Activated CD4-positive, CD25-positive, alpha-beta regulatory T cell (primary cell): ENCODE data around the gene EDDM3A.

Experiments
- DNase-seq, 4 experiments: peaks; one replicate each; lab custom pipeline; 2025; lab: John Stamatoyannopoulos, UW

Gene EDDM3A

DNA sequence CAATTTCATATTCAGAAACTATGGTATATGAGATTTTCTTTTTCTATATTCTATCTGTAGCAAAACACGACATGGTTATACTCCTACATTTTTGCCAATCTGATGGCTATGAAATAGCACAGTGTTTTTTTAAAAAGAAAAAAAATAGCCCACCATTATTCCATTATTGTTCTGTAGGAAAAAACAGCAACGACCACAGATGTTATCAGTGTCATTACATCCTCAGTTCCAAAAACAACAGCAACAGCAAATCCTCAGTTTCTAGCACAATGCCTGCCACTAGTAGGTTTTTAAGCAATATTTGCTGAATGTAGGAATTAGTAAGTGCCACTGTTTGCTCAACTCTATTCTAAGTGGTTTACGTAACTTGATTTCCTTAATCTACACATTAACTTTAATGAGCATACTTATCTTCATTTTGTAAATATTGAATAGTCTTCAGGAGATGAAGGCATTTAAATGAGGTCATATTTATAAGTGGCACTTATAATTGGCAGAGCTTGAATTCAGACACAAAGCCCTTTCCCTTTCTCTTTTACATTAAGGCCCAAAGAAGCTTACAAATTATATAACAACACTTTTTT lies 43.6 kb downstream of the EDDM3A start:
- DNase-seq: no peak

GRCh38 chr14:20790464-20791116 lies 44.9 kb downstream of the EDDM3A start:
- no peak for DNase-seq

GRCh38 chr14:20791187-20791586 lies 45.5 kb downstream of the EDDM3A start:
- no peak for DNase-seq

DNA sequence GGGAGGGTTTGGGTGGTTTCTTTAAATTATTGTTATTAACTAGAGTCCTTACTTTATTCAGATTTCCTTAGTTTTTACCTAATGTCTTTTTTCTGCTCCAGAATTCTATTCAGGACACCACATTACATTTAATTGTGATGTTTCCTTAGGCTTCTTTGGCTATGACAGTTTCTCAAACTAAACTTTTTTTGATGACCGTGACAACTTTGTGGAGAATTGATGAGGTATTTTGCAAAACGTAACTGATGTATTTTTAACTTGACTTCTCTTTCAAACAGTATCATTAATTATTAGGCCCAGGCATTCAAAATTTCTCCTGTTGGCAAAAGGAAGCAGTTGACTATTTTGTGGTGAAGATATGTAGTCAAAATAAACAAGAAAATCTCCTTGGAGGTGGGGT lies 45.9 kb downstream of the EDDM3A start:
- no peak for DNase-seq

DNA sequence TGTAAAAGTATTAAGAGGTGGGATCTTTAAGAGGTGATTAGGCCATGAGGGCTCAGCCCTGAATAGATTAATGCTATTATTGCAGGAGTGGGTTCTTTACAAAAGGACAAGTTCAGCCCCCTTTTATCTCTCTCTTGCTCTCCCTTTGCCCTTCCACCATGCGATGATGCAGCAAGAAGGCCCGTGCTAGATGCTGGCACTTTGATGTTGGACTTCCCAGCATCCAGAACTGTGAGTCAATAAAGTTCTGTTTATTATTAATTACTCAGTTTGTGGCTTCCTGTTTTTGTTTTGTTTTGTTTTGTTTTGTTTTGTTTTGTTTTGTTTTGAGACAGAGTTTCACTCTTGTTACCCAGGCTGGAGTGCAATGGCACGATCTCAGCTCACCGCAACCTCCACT lies 46.9 kb downstream of the EDDM3A start:
- no peak for DNase-seq

- DNase-seq: no peak
These were observed 49.1 kb downstream of the EDDM3A start for GRCh38 chr14:20794644-20795369.

DNA sequence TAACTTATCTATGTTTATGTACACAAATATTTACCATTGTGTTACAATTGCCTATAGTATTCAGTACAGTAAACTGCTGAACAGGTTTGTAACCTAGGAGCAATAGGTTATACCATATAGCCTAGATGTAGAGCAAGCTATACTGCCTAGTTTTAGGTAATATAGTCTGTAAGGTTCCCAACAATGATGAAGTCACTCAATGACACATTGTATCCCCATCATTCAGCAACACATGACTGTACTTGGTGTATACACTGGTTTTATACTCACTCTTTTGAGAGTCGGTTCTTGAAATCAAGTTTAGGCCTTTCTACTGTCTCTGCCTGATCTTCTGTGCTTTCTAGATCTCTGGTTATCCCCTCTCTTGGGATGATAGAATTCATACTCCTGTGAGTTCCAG lies 51.5 kb downstream of the EDDM3A start:
- DNase-seq: no peak
